ENCODE results near the gene DCHS1. TPM values are rescaled to one million over a fixed set of nuclear protein-coding genes. Genes with fewer than 3 reads are reported as not detected.

Gene DCHS1
- total and polyA plus RNA-seq, 2 of the 13 experiments (the other 11 are each of a cell fraction or from before 2014, with no cell fraction given) = under 0.01 to 0.03 TPM

GRCh38 chr11:6621711-6622211, 33.8 kb downstream of the DCHS1 start:
- FAIRE-seq (no peak), DNase-seq (ENCODE audit: low spot score) (no peak), ATAC-seq (no peak)
- Histone ChIP-seq H3K79me2 (ENCODE audit: insufficient read depth, low read length) (peaks cover 7% of the 10 kb centered on the region), H3K4me3 (replicated peaks in 1 of 3; ENCODE audit: insufficient read depth in 1 of 3, low read depth in 2 of 3, low read length in 3 of 3) (no peak overlapping the region; a peak in 1 of 6 replicates), H2AFZ (ENCODE audit: low read length) (no peak overlapping the region), H3K36me3 (replicated peaks in 1 of 2; ENCODE audit: control insufficient read depth in 1 of 2, insufficient read depth in 2 of 2, low read length in 2 of 2) (no peaks in the 10 kb centered on the region), H4K20me1 (ENCODE audit: insufficient read depth, low read length) (no peaks in the 10 kb centered on the region), H3K9ac (ENCODE audit: insufficient read depth, low read depth, low read length) (no peak overlapping the region), H3K9me3 (ENCODE audit: low read length) (no peaks in the 10 kb centered on the region), H3K27me3 (ENCODE audit: control insufficient read depth in 1 of 2, insufficient read depth in 2 of 2, low read length in 2 of 2) (peaks cover 15 to 63% of the 10 kb centered on the region in 2 experiments), H3K27ac (ENCODE audit: extremely low read length, insufficient read depth, low read length) (no peak overlapping the region), H3K4me2 (ENCODE audit: low read depth, low read length) (no peak overlapping the region), H3K4me1 (ENCODE audit: insufficient read depth, low read length) (peaks cover 45% of the 10 kb centered on the region)
- BruUV-seq (replicated peaks) = no TSS peak
- TF ChIP-seq POLR2G (IDR thresholded peaks at IDR 0.05; ENCODE audit: low read depth, low read length) (no peak), KAT2B (IDR thresholded peaks at IDR 0.05; ENCODE audit: borderline replicate concordance, low read depth, low read length) (no peak), RFX3 (CRISPR knock-in tag; IDR thresholded peaks at IDR 0.05) (no peak), ZC3H4 (CRISPR knock-in tag; IDR thresholded peaks at IDR 0.05; ENCODE audit: borderline replicate concordance) (no peak), ZNF44 (CRISPR knock-in tag; IDR thresholded peaks at IDR 0.05) (no peak), ZNF101 (CRISPR knock-in tag; IDR thresholded peaks at IDR 0.05; ENCODE audit: borderline replicate concordance, low read depth) (no peak), TMF1 (CRISPR knock-in tag; IDR thresholded peaks at IDR 0.05; ENCODE audit: low read depth) (no peak), TAF1 (CRISPR knock-in tag; IDR thresholded peaks at IDR 0.05) (no peak), TFDP2 (CRISPR knock-in tag; IDR thresholded peaks at IDR 0.05) (no peak)
- TF ChIP-seq, protein P1, sequence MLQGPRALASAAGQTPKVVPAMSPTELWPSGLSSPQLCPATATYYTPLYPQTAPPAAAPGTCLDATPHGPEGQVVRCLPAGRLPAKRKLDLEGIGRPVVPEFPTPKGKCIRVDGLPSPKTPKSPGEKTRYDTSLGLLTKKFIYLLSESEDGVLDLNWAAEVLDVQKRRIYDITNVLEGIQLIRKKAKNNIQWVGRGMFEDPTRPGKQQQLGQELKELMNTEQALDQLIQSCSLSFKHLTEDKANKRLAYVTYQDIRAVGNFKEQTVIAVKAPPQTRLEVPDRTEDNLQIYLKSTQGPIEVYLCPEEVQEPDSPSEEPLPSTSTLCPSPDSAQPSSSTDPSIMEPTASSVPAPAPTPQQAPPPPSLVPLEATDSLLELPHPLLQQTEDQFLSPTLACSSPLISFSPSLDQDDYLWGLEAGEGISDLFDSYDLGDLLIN (CRISPR knock-in tag; IDR thresholded peaks at IDR 0.05; ENCODE audit: borderline replicate concordance) = no peak
- TF ChIP-seq, protein P2, sequence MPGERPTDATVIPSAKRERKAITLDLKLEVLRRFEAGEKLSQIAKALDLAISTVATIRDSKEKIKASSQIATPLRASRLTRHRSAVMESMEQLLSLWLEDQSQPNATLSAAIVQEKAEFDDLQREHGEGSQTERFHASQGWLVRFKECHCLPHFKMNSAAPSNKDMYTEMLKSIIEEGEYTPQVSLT (CRISPR knock-in tag; IDR thresholded peaks at IDR 0.05; ENCODE audit: borderline replicate concordance, low read depth) = no peak
- TF ChIP-seq, protein P3, sequence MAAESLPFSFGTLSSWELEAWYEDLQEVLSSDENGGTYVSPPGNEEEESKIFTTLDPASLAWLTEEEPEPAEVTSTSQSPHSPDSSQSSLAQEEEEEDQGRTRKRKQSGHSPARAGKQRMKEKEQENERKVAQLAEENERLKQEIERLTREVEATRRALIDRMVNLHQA (CRISPR knock-in tag; IDR thresholded peaks at IDR 0.05) = no peak
- TF ChIP-seq, protein P4, sequence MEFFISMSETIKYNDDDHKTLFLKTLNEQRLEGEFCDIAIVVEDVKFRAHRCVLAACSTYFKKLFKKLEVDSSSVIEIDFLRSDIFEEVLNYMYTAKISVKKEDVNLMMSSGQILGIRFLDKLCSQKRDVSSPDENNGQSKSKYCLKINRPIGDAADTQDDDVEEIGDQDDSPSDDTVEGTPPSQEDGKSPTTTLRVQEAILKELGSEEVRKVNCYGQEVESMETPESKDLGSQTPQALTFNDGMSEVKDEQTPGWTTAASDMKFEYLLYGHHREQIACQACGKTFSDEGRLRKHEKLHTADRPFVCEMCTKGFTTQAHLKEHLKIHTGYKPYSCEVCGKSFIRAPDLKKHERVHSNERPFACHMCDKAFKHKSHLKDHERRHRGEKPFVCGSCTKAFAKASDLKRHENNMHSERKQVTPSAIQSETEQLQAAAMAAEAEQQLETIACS (CRISPR knock-in tag; IDR thresholded peaks at IDR 0.05) = no peak
- TF ChIP-seq, protein P5, sequence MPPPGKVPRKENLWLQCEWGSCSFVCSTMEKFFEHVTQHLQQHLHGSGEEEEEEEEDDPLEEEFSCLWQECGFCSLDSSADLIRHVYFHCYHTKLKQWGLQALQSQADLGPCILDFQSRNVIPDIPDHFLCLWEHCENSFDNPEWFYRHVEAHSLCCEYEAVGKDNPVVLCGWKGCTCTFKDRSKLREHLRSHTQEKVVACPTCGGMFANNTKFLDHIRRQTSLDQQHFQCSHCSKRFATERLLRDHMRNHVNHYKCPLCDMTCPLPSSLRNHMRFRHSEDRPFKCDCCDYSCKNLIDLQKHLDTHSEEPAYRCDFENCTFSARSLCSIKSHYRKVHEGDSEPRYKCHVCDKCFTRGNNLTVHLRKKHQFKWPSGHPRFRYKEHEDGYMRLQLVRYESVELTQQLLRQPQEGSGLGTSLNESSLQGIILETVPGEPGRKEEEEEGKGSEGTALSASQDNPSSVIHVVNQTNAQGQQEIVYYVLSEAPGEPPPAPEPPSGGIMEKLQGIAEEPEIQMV (CRISPR knock-in tag; IDR thresholded peaks at IDR 0.05; ENCODE audit: low read depth) = no peak
- intact Hi-C loops (cut with micrococcal nuclease; ENCODE audit: unreplicated experiment) (no loop called here), in situ Hi-C loops (cut with HindIII; ENCODE audit: extremely low pct_ligation_motif_present, low pct_unique_long_range_greater_than_20kb) (no loop called here)
- 11% methylated on average over 10 of the region's 16 CpGs for WGBS (ENCODE audit: low lambda C conversion rate)
- ChIA-PET POLR2A (interaction anchor here (2.0 to 5.5 kb wide), 2 partner anchors 10 to 15 kb away, joined by 5 to 24 read pairs; partner anchors contain the start of gene TAF10), CTCF (ENCODE audit: low intra/inter-chr PET ratio, low total read pairs) (no interaction called here)
